Stimulated activated CD8-positive, alpha-beta memory T cell treated with anti-CD3 and anti-CD28 coated beads, Interleukin-4, amount 100 ng/mL, for 4 hours (primary cell): ENCODE results near the gene PCBP3.

ENCODE experiments used
- DNase-seq, 2 donors: peaks; one replicate each; pipeline ENCODE4 v3.0.0-alpha.2; 2020; ENCODE audit warnings: low read depth in 2 of 2, low spot score in 1 of 2

The PCBP3 gene

DNA sequence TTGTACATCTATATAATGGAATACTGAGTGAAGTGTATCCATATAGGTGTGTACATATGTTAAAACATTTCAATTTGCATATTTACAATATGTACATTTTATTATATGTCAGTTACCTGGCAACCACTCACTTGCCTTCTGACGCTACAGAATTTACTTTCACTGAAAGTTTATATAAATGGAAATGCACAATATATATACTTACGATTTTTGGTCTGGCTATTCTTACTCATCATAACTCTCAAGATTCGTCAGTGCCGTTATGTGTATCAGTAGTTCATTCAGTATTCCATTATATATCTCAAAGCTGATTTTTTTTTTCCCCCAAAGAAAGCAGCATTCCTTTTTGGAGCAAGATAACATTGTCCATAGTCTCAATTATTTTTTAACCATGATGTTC is 138.2 kb downstream of the PCBP3 start:
- no peak for DNase-seq

DNA sequence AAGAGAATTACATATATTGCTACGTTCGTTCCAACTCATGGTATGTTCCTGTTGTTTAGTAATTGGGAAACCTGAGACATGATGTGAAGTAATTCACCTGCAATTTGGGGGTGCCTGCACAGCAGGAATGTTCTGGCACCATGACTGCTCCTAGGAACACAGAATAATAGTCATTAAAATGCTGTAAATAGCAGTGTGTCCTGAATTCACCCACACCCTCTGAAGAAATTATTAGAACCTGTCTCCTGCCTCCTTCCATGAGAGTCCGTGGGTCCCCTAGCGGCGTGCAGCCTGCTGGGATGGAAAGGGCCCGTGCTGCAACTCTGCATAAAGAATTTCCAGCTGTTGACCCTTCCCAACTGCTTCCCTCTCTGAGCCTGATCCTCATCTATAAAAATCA is 143.1 kb downstream of the PCBP3 start:
- DNase-seq, result no peak

DNA sequence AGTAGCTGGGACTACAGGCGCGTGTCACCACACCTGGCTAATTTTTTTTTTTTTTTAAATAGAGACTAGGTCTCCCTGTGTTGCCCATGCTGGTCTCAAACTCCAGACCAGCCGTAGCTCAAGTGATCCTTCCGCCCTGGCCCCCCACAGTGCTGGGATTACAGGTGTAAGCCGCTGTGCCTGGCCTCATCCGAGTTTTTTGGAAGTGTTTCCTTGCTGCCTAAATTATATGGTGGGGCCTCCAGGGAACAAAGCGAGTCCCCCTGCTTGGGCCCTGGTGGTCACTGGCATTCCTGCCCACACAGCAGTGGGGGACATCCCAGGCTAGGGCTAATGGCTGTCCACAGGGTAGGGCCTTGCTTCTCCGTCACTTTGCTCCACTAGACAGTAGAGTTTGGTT is 143.8 kb downstream of the PCBP3 start:
- DNase-seq, result no peak

DNA sequence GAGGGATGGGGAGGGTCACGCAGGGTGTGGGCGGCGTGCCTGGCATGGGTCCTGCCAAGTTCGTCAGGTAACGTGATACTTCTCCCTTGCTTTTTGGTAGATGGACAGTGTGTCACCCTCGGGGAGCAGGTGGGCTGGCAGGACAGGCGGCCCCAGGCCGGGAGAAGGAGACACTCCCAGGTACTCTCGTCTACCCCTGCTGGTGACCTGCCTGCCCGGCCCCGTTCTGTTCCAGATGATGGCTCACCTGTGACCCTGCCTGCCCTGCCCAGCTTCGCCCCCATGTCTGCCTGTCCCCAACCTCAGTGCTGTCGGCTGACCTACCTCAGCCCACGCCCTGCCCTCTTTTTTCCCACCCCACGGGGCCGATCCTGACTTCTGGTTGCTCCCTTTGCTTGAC is 144.7 kb downstream of the PCBP3 start:
- DNase-seq, result no peak

DNA sequence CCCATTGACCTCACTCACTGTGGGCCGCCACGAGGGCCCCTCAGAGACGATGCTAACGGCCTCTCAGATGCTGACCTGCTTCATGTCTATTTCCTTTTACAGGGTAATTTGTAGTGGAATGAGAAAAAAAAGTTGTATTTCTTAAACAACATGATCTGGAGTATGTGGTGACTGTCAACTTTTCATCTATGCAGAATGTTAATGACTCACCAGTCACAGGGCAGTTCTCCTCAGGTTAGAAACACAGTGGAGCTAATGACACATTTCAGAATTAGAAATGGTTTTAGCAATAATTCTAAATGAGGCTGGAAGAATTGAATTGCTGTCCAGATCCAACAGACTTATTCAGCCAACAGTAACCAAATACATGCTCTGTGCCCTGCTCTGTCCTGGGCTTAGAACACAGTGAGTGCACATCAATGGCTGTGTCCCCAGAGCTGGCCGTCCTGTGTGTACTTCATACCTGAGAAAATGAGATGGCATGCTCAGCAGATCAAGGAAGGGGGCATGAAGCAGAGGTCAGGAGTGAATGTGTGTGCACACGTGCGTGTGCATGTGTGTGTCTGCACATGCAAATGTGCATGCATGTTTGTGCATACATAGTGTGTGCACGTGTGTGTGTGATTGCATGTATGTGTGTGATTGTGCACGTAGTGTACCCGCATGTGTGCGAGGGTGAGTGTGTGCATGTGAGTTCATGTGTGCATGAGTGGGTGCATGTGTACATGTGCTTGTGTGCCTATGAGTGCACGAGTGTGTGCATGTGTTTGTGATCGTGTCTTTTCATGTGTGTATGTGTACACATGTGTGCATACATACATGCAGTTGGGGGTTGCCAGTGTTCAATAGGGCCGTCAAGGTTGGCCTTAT is 145.3 kb downstream of the PCBP3 start:
- DNase-seq, result no peak

DNA sequence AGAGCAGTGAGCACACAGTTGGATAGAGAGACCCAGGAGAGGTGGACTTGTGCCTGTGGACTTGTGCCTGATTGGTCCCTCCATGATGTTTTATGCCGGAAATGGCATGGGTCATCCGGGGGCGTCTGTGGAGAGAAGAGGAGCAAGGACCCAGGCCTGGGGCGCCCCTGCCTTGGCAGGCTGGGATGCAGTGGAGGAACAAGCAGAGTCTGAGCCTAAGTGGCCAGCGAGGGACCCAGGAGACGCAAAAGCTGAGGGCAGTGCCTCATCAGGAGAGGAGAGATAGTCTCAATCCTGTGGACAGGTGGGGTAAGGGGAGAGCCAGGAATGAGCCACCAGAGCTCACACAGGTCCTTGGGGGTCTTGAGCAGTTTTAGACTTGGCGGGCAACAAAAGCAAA is 146.9 kb downstream of the PCBP3 start:
- no peak for DNase-seq

DNA sequence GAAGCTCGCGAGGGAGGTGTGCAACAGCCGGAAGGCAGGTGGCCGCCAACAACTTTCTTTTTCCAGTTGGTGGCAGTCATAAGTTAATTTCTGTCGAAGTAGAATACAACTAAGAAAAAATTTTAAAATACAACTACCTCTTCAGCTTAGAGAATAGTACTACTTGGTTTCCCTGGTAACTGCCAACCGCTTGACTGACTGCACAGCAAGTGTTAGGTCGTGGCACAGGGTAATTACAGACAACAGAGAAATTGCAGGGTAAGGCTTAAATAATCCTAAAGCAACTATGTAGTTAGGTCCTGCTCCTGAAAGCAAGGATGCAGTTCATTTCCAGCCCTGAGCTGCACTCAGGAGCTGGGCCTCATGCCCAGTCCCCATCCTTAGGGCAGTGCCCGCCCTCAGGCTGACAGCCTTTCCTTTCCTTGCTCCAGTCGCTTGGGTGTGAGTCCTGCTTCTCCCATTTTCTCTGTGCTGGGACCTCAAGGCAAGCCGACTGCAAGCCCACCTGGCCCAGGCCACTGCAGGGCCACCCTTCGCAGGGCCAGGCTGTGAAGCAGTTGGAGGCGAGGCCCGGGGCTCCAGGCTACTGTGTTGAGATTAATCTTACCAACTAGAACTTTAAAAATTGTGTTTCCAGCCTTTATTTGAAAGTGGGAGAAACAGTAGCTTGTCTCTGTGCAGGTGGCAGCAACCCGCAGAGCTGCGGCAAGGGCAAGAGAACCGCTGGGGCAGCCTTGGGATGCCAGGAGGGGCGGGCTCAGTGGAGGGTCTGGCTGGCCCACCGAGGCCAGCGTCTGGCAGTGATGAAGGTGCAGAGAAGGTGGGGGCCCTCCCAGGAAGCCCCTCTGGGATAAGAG is 148.3 kb downstream of the PCBP3 start:
- DNase-seq, result no peak

DNA sequence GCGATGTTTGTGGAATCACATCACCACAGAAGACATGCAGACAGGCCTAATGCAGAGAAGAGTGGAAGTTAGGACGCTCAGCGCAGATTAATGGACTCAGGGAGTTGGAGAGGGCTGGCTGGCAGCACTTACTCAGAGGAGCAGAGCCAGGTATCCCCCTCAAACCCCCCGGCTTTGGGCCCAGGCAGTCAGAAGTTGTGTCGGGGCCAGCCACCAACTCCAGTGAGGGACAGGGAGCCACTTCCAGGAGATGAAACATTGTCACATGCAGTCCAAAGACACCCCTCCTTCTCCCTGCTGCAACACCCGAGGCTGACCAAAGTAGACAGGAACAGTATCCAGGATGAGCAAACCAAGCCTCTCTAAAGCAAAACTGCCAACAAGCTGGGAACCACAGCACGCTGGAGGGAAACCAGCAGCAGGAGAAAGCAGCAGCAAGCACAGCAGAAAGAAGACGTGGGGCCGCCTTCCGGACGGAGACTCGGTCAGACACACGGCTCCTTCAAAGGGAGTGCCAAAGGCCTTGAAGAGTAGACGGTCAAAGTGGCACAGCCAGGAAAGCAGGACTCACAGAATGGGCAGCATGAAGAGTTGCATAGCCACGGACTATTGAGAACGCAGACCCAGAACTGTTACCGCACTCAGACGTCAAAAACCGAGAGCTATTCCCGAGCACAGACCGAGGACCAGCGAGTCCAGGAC is 149.3 kb downstream of the PCBP3 start:
- DNase-seq, result no peak

- DNase-seq, result no peak
Measured at GRCh38 chr21:45794027-45794426, 150.5 kb downstream of the PCBP3 start.

- DNase-seq, result no peak
Measured at GRCh38 chr21:45796003-45796402, 152.5 kb downstream of the PCBP3 start.

- no peak for DNase-seq
Measured at GRCh38 chr21:45797338-45797737, 153.8 kb downstream of the PCBP3 start.

DNA sequence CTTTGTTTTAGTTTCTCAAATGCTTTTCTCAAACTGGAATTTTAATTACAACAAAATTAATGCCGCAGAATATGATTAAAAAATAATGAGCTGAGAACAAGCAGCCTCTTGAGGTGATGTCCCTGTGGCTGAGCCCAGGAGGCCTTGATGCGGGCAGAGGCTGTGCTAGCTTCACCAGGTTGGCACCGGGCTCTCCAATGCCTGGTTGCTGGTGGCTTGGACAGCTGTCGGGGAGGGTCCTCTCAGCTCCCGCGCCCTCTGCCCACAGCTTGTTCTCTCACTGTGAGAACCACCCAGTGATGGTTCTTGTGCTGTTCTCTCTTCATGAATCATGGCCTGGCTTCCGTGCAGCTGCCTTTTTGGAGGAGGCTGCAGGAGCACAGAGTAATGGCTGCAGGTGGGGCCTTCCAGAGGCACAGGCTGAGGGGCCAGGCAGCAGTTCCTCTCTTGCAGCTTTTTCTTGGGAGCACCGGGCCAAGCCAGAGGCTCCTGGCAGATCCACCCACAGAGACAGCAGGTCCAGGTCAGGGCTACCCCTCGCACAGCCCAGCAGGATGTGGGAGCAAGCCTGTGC is 156.3 kb downstream of the PCBP3 start:
- no peak for DNase-seq

DNA sequence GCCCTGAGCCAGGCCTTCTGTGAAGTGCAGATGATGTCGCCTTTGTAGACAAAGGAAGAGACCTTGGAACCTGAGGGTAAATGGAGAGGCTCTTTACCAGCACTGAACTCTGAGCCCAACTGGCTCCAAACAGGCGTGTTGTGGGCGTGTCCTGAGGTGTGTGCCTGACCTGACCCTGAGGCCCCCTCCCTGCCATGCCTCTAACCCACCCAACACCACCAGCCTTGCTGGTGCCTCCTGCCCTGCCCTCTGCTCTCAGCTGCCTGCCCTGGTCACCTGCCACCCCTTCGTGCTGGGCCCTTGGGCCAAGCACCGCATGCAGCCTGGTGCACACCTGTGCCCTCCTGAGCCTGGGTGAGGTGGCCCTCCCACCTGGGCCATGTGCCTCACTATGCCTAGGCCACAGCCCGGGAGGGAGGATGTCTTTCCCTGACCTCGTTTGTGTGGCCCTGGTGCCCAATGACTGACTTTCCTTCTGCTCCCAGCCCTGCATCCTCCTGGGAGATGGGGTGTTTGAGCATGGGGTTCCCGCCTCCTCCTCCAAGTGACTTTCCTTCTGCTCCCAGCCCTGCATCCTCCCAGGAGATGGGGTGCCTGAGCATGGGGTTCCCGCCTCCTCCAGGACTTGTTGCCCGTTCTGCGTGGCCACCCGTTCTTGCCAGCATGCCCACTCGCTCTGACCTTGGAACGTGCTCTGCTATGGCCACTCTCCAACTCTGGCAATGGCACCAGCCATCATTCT is 157.0 kb downstream of the PCBP3 start:
- no peak for DNase-seq

GRCh38 chr21:45801129-45801964 is 157.8 kb downstream of the PCBP3 start:
- no peak for DNase-seq

GRCh38 chr21:45801989-45802388 is 158.5 kb downstream of the PCBP3 start:
- DNase-seq, result no peak

DNA sequence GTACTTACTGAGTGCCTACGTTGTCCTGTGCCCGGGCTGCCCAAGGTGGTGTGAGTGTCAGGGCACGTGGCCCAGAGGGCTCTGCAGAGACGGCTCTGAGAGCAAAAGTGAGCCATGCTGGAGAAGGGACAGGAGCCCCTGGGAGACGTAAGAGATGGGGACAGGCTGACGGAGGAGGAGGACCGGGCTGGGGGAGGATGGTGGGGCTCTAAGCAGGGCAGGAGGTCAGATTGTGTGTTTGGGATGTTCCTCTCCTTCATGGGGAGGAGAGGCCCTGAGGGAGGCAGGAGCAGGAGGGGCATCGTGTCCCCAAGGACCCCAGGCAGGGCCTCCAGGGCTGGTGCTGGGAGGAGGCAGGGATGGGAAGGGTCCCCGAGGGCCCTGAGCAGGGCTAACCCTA is 158.9 kb downstream of the PCBP3 start:
- DNase-seq, result no peak

DNA sequence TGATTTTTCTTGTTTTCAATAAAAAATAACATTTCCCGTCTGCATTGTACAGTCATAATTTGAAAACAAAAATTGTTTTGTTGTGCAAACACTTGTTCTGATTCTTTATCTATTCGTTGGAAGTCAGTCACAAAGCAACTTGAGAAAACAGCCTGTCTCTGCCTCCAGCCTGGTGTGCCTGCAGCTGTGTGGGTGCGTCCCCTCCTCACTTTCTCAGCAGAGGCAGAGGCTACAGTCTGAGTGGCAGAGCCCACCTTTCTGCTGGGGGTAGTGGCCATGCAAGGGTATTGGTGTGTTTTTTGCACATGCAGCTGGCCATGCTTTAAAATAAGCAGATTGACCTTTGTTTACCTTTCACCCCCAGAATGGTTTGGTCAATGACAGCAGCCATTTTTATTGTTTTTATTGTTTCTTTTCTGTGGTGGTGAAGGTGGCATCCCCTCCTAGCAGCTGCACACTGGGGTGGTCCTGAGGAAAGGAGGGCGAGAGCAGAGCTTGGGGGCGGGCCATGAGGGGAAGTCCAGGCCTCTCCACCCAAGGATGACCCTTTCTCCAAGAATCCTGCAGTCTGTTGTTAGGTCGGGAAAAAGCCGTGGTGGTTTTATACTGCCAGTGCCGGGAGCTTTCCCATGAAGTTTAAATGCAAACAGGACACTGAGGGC is 159.6 kb downstream of the PCBP3 start:
- DNase-seq, result no peak

- DNase-seq, result no peak
Measured at GRCh38 chr21:45803618-45804340, 160.3 kb downstream of the PCBP3 start.
